Sigmoid colon (tissue), 7 donors: ENCODE results near the gene CERS1. TPM values are rescaled to one million over a fixed set of nuclear protein-coding genes. Genes with fewer than 3 reads are reported as not detected.
"Not testable (repeated sequence)": the region's sequence is repeated elsewhere in the genome, so short reads cannot be mapped to it uniquely, and the experiment has no call there.

ENCODE experiments used
- DNase-seq: peaks from one replicate; pipeline ENCODE4 v3.0.0-alpha.2; 2019
- H3K27ac ChIP-seq, 4 donors: fragments of 200-600 bp; sonication (generic); one replicate each; pipeline ENCODE4 v1.5.1; 2016 to 2019; ENCODE audit warnings: mild to moderate bottlenecking in 1 of 4
- H3K27me3 ChIP-seq, 3 donors: fragments of 200-600 bp; sonication (generic); one replicate each; pipeline ENCODE4 v1.5.1; 2019; ENCODE audit warnings: mild to moderate bottlenecking in 1 of 3
- H3K36me3 ChIP-seq, 4 donors: fragments of 200-600 bp; sonication (generic); one replicate each; pipeline ENCODE4 v1.5.1; 2016 to 2019
- H3K4me1 ChIP-seq, 4 donors: fragments of 200-600 bp; sonication (generic); one replicate each; pipeline ENCODE4 v1.5.1; 2017 to 2019
- H3K4me3 ChIP-seq, 4 donors: fragments of 200-600 bp; sonication (generic); one replicate each; pipeline ENCODE4 v1.5.1; 2017 to 2019; ENCODE audit warnings: mild to moderate bottlenecking in 2 of 4, moderate library complexity in 1 of 4
- H3K9me3 ChIP-seq, 4 donors: fragments of 200-600 bp in 3 of 4; sonication (generic) in 3 of 4; one replicate each; pipeline versions ENCODE4 v1.5.1 to v1.6.1; 2013 to 2019
- EP300 ChIP-seq, 4 donors: sonication (generic); formaldehyde crosslinking; IDR thresholded peaks; one replicate each; pipeline ENCODE4 v1.6.1; 2017; ENCODE audit warnings: antibody characterized with exemption in 4 of 4
- POLR2A ChIP-seq, 2 donors: fragments of 450-650 bp; IDR thresholded peaks; one replicate each; pipeline ENCODE4 v1.6.1; 2016; ENCODE audit warnings: antibody characterized with exemption in 2 of 2, mild to moderate bottlenecking in 2 of 2, moderate library complexity in 2 of 2
- POLR2AphosphoS5 ChIP-seq, 4 donors: sonication (generic); formaldehyde crosslinking; IDR thresholded peaks; one replicate each; pipeline ENCODE4 v1.6.1; 2017; ENCODE audit warnings: antibody characterized with exemption in 4 of 4
- WGBS, 2 donors: extraction: QIAGEN DNeasy Blood & Tissue Kit; methylation state at CpG; one replicate each; pipeline ENCODE4 v1.1.7; 2013; 5-methylcytosine and 5-hydroxymethylcytosine counted together
- intact Hi-C: fragments of 100-400 bp; cut with DNase I; formaldehyde crosslinking; loops from one replicate; pipeline ENCODE4 v1.15.1; 2023
- polyA plus RNA-seq, 3 donors: library from polyadenylated mRNA; stranded (reverse); fragments of 200-250 nt; gene quantifications; one replicate each; pipeline ENCODE4 v1.2.3, GENCODE V29; 2013
- total RNA-seq, 4 donors: library from RNA; depleted of rRNA; stranded (reverse); fragments of >200 nt; gene quantifications; one replicate each; pipeline ENCODE4 v1.1.0, GENCODE V29; 2016
- TF ChIP-seq, protein P1 (sequence below), 4 experiments: fragments of 450-650 bp in 3 of 4; fragments of 200-600 bp in 1 of 4; IDR thresholded peaks; one replicate each; pipeline ENCODE4 v1.5.1; 2016 to 2019; ENCODE audit warnings: antibody characterized with exemption in 4 of 4, mild to moderate bottlenecking in 3 of 4, moderate library complexity in 2 of 4
- donor health status: healthy with polysubstance abuse.
- donor health status: Bipolar disorder and iron deficiency.
- donor health status: healthy.

Gene CERS1
- total and polyA plus RNA-seq, 7 donors, result 0.36 to 3.6 (median 0.70) TPM; not detected in 2

DNA sequence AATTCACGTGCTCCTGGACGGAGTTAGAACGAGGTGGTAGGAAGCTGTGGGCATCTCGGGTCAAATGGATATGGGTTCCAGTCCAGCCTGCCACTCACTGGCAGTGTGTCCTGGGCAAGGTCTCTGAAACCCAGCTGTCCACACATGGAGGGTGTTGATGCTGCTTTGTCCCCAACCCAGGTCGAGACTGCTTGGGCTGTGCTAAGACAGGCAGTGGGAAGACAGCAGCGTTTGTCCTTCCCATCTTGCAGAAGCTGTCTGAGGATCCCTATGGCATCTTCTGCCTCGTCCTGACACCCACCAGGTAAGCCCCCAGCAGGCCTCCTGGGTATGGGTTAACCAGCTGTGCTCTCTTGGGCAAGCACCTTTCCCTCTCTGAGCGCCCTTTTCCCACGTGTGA is 24.4 kb upstream of the CERS1 start:
- peaks cover 29 to 48% (median 38%) of the 10 kb centered on the region in 4 donors for H3K36me3 ChIP-seq
- whole genome bisulfite sequencing, 2 donors, result 52 to 67% methylated on average over 9 of the region's 9 CpGs
- H3K27me3 ChIP-seq, result no peaks in the 10 kb centered on the region
- peaks cover 0 to 41% (median 26%) of the 10 kb centered on the region in 4 donors for H3K4me1 ChIP-seq
- TF ChIP-seq POLR2AphosphoS5 (IDR thresholded peaks at IDR 0.05) (no peak), POLR2A (IDR thresholded peaks at IDR 0.05) (no peak), EP300 (IDR thresholded peaks at IDR 0.05) (no peak)
- TF ChIP-seq, protein P1, sequence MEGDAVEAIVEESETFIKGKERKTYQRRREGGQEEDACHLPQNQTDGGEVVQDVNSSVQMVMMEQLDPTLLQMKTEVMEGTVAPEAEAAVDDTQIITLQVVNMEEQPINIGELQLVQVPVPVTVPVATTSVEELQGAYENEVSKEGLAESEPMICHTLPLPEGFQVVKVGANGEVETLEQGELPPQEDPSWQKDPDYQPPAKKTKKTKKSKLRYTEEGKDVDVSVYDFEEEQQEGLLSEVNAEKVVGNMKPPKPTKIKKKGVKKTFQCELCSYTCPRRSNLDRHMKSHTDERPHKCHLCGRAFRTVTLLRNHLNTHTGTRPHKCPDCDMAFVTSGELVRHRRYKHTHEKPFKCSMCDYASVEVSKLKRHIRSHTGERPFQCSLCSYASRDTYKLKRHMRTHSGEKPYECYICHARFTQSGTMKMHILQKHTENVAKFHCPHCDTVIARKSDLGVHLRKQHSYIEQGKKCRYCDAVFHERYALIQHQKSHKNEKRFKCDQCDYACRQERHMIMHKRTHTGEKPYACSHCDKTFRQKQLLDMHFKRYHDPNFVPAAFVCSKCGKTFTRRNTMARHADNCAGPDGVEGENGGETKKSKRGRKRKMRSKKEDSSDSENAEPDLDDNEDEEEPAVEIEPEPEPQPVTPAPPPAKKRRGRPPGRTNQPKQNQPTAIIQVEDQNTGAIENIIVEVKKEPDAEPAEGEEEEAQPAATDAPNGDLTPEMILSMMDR (IDR thresholded peaks at IDR 0.05), result no peak
- DNase-seq, result no peak
- no peaks in the 10 kb centered on the region for H3K9me3 ChIP-seq
- peak overlapping the region in 1 of 4 donors; percentile 78 for H3K27ac ChIP-seq
- H3K4me3 ChIP-seq, result peak overlapping the region; percentile 80 to 96 (median 86)
- intact Hi-C loops, result no loop called here

GRCh38 chr19:18919900-18920214 is 23.9 kb upstream of the CERS1 start:
- 1% methylated on average over 15 of the region's 15 CpGs for WGBS, 2 donors
- Histone ChIP-seq H3K4me1 (peaks cover 0 to 44% (median 26%) of the 10 kb centered on the region in 4 donors), H3K27me3 (no peaks in the 10 kb centered on the region), H3K4me3 (peak overlapping the region; percentile 80 to 96 (median 86)), H3K9me3 (no peaks in the 10 kb centered on the region), H3K36me3 (peaks cover 25 to 48% (median 36%) of the 10 kb centered on the region in 4 donors), H3K27ac (peak overlapping the region; percentile 74 to 85 (median 76))
- no peak for TF ChIP-seq POLR2AphosphoS5 (IDR thresholded peaks at IDR 0.05)
- intact Hi-C loops, result loop anchor here (2.0 kb wide), 1 partner anchor 21 kb away; the partner anchor contains the start of gene HOMER3
- DNase-seq, result no peak

GRCh38 chr19:18919086-18919899 is 23.3 kb upstream of the CERS1 start, which contains the start of the genes COPE and DDX49:
Gene COPE, minus strand, starts transcription at chr19:18919387. Its CDS starts 39 bp downstream, at chr19:18919348.
Gene DDX49, plus strand, starts transcription at chr19:18919715. Its CDS starts 27 bp downstream, at chr19:18919742.
- Histone ChIP-seq H3K9me3 (no peaks in the 10 kb centered on the region), H3K27ac (peak within 1 kb of the TSS; percentile 87 to 93 (median 90)), H3K4me1 (peaks cover 0 to 44% (median 26%) of the 10 kb centered on the region in 4 donors), H3K36me3 (peaks cover 20 to 48% (median 30%) of the 10 kb centered on the region in 4 donors), H3K27me3 (no peaks in the 10 kb centered on the region), H3K4me3 (peak within 1 kb of the TSS; percentile 80 to 96 (median 86))
- intact Hi-C loops, result loop anchor here (2.0 kb wide), 1 partner anchor 22 kb away; the partner anchor contains the start of gene HOMER3
- TF ChIP-seq EP300 (IDR thresholded peaks at IDR 0.05), result peak in 1 of 4 donors; percentile 21
- peak; percentile 82 to 92 for TF ChIP-seq POLR2A (IDR thresholded peaks at IDR 0.05)
- TF ChIP-seq POLR2AphosphoS5 (IDR thresholded peaks at IDR 0.05), result peak; percentile 82 to 94 (median 88)
- TF ChIP-seq, protein P1 (IDR thresholded peaks at IDR 0.05), result no peak
- DNase-seq, result peak; percentile 99
- WGBS, 2 donors, result 0% methylated on average over 72 of the region's 72 CpGs

GRCh38 chr19:18917593-18917992 is 21.6 kb upstream of the CERS1 start:
- H3K9me3 ChIP-seq, H3K27me3 ChIP-seq, DNase-seq, intact Hi-C loops: not testable (repeated sequence)
- peaks cover 8 to 48% (median 24%) of the 10 kb centered on the region in 4 donors for H3K36me3 ChIP-seq
- H3K4me3 ChIP-seq, result peak overlapping the region in 1 of 4 donors; percentile 96
- peaks cover 0 to 44% (median 26%) of the 10 kb centered on the region in 4 donors for H3K4me1 ChIP-seq
- peak overlapping the region in 1 of 4 donors; percentile 93 for H3K27ac ChIP-seq
- 75 to 86% methylated on average over 9 of the region's 9 CpGs for WGBS, 2 donors

DNA sequence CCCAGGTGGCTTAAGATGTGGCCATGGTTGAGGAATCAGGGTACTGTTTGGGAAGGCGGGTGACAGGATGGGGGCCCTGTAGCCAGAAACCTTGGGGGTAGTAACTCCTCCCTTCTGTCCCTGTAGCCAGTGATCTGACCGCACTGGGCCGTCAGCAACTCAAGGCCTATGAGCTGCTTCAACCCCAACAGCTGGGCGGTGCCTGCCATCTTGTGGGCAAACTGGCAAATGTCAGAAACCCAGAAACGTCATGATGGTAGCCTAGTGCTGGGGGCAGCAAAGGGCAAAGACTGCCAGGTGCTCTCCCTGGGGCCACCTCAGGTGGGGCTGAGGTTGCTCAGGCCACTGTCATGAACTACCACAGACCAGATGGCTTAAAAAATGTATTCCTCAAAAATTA is 19.7 kb upstream of the CERS1 start:
- no peak overlapping the region for H3K27ac ChIP-seq
- WGBS, 2 donors, result 51 to 58% methylated on average over 5 of the region's 5 CpGs
- H3K4me1 ChIP-seq, result peaks cover 0 to 34% (median 25%) of the 10 kb centered on the region in 4 donors
- H3K9me3 ChIP-seq, result no peaks in the 10 kb centered on the region
- intact Hi-C loops, result no loop called here
- no peak for DNase-seq
- H3K4me3 ChIP-seq, result no peak overlapping the region
- H3K27me3 ChIP-seq, result no peaks in the 10 kb centered on the region
- no peak for TF ChIP-seq POLR2AphosphoS5 (IDR thresholded peaks at IDR 0.05)
- TF ChIP-seq, protein P1 (IDR thresholded peaks at IDR 0.05), result no peak
- TF ChIP-seq EP300 (IDR thresholded peaks at IDR 0.05), result no peak
- no peak for TF ChIP-seq POLR2A (IDR thresholded peaks at IDR 0.05)
- peaks cover 0 to 51% (median 16%) of the 10 kb centered on the region in 4 donors for H3K36me3 ChIP-seq
